Cardiac muscle cell (in vitro differentiated cells and primary cell): Measurements from ENCODE around the gene LARP1. TPM values are rescaled to one million over a fixed set of nuclear protein-coding genes. Genes with fewer than 3 reads are reported as not detected.

Experiments
- DNase-seq, 2 donors: peaks; one replicate each; pipeline versions ENCODE4 v3.0.0 to v3.0.0-alpha.2; 2010 to 2017; ENCODE audit warnings: low read depth in 1 of 2, low spot score in 1 of 2
- H3K27ac ChIP-seq: fragments of 200-600 bp; sonication (generic); 2 replicates; pipeline ENCODE4 v1.5.1; 2016
- H3K27me3 ChIP-seq: fragments of 200-600 bp; sonication (generic); 2 replicates; pipeline ENCODE4 v1.6.0; 2016; ENCODE audit warnings: control low read depth
- H3K36me3 ChIP-seq: fragments of 200-600 bp; sonication (generic); 2 replicates; pipeline ENCODE4 v1.5.1; 2016; ENCODE audit warnings: control low read depth
- H3K4me1 ChIP-seq: fragments of 200-600 bp; sonication (generic); 2 replicates; pipeline ENCODE4 v1.8.1; 2017; ENCODE audit warnings: low read depth, mild to moderate bottlenecking, mixed run types
- H3K4me3 ChIP-seq: fragments of 200-600 bp; sonication (generic); 2 replicates; pipeline ENCODE4 v1.5.1; 2016; ENCODE audit warnings: mild to moderate bottlenecking
- H3K9me3 ChIP-seq: fragments of 200-600 bp; sonication (generic); 2 replicates; pipeline ENCODE4 v1.5.1; 2017; ENCODE audit warnings: low read depth, mild to moderate bottlenecking, control low read depth
- CTCF ChIP-seq: IDR thresholded peaks from 2 replicates; pipeline ENCODE4 v1.5.1; 2012; ENCODE audit warnings: low read depth, mild to moderate bottlenecking, low read length
- polyA plus RNA-seq: library from polyadenylated mRNA; unstranded; fragments of >200 nt; fragmentation: Nextera tagmentation; extraction: Ambion mirVana; gene quantifications from 2 replicates; pipeline ENCODE4 v1.2.1, GENCODE V29; 2016
- total RNA-seq: library from RNA; depleted of rRNA; stranded (reverse); fragments of >200 nt; gene quantifications from 2 replicates; pipeline ENCODE4 v1.2.3, GENCODE V29; 2016

LARP1 gene
- total and polyA plus RNA-seq, 2 experiments from 2014 or later, result 40.7 to 97.8 TPM

DNA sequence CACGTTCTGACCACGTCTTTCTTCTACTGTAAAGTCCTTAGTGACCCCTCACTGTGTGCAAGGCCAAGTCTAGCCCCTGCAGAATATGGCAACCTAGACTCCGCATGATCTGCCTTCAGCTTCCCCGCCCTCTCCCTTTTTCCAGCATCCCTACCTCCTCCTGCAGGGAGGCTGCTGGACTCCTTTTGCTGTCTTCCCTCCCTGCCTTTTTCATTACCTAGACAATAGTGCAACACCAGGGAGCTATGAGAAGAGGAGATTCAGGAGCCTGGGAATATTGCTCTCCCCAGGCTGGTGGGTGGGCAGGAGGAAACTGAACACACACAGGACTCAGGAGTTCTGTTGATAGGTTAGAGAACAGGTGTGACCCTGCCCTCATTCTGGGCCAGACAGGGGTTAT lies 33.1 kb upstream of the LARP1 start:
- H3K9me3 ChIP-seq, result no peaks in the 10 kb centered on the region
- no peak overlapping the region for H3K4me3 ChIP-seq
- no peaks in the 10 kb centered on the region for H3K36me3 ChIP-seq
- peak overlapping the region; percentile 45 for H3K27ac ChIP-seq
- TF ChIP-seq CTCF, result no peak
- H3K27me3 ChIP-seq, result no peaks in the 10 kb centered on the region
- no peak for DNase-seq
- peaks cover 8% of the 10 kb centered on the region for H3K4me1 ChIP-seq

DNA sequence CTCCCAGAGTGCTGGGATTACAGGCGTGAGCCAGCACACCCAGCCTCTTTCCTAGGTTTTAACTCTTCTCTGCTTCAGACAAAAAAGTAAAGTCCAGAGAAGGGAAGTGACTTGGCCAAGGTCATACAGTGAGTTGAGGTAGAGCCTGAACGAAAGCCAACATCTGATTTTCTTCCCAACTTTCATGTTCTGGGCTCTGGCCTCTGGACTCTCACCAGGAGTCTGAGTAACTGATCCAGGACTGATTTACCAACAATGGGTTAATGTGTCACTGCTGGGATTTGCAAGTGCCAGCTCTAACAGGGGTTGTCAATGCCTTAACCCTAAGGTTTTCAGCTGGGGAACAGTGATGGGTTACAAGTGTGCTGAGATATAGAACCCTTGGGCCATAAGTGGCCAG lies 32.2 kb upstream of the LARP1 start:
- no peak overlapping the region for H3K27ac ChIP-seq
- no peaks in the 10 kb centered on the region for H3K36me3 ChIP-seq
- DNase-seq, result no peak
- H3K9me3 ChIP-seq, result no peaks in the 10 kb centered on the region
- peaks cover 8% of the 10 kb centered on the region for H3K4me1 ChIP-seq
- no peaks in the 10 kb centered on the region for H3K27me3 ChIP-seq
- no peak for TF ChIP-seq CTCF
- no peak overlapping the region for H3K4me3 ChIP-seq

GRCh38 chr5:154723740-154724505 lies 31.3 kb upstream of the LARP1 start:
- Histone ChIP-seq H3K9me3 (no peaks in the 10 kb centered on the region), H3K36me3 (no peaks in the 10 kb centered on the region), H3K27ac (no peak overlapping the region), H3K27me3 (no peaks in the 10 kb centered on the region), H3K4me3 (no peak overlapping the region), H3K4me1 (peaks cover 8% of the 10 kb centered on the region)
- peak in 1 of 2 donors; percentile 79 for DNase-seq
- no peak for TF ChIP-seq CTCF

DNA sequence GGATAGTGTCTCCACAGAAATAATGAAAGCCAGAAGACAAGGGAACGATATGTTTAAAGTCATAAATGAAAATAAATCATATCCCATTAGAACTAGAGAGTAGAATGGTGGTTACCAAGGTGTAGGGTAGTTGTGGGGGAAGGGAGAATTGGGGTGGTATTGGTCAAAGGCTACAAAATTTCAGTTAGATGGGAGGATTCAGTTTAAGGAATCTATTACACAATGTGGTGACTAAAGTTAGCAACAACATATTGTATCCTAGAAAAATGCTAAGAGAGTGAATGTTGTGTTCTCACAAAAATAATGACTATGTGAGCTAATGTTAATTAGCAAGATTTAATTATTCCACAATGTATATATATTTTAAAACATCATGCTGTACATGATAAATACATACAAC lies 27.8 kb upstream of the LARP1 start:
- Histone ChIP-seq H3K27ac (no peak overlapping the region), H3K36me3 (no peaks in the 10 kb centered on the region), H3K4me3 (no peak overlapping the region), H3K4me1 (peaks cover 8% of the 10 kb centered on the region), H3K27me3 (no peaks in the 10 kb centered on the region), H3K9me3 (no peaks in the 10 kb centered on the region)
- no peak for TF ChIP-seq CTCF
- no peak for DNase-seq

- no peak overlapping the region for H3K27ac ChIP-seq
- peaks cover 4% of the 10 kb centered on the region for H3K4me1 ChIP-seq
- no peak for TF ChIP-seq CTCF
- no peaks in the 10 kb centered on the region for H3K36me3 ChIP-seq
- no peak for DNase-seq
- no peaks in the 10 kb centered on the region for H3K9me3 ChIP-seq
- no peak overlapping the region for H3K4me3 ChIP-seq
- H3K27me3 ChIP-seq, result no peaks in the 10 kb centered on the region
Measured at GRCh38 chr5:154728939-154729588, 26.1 kb upstream of the LARP1 start.
